Right lobe of liver (tissue), 6 donors: ENCODE results near the gene GFER. TPM values are rescaled to one million over a fixed set of nuclear protein-coding genes. Genes with fewer than 3 reads are reported as not detected.

ENCODE experiments used
- ATAC-seq, 4 donors: fragments of 200-7000 bp; cut with Tn5 transposase; one replicate each; pipeline ENCODE4 v1.9.1; 2020; ENCODE audit warnings: mild to moderate bottlenecking in 4 of 4, moderate library complexity in 4 of 4
- DNase-seq, 3 donors: peaks; one replicate each; pipeline ENCODE4 v3.0.0-alpha.2; 2020
- H3K27ac ChIP-seq, 3 donors: fragments of 200-600 bp; one replicate each; pipeline ENCODE4 v1.8.0; 2022
- H3K27me3 ChIP-seq, 2 donors: fragments of 200-600 bp; one replicate each; pipeline ENCODE4 v1.8.0; 2022
- H3K36me3 ChIP-seq, 4 donors: fragments of 200-600 bp; sonication (generic) in 1 of 4; one replicate each; pipeline versions ENCODE4 v1.5.1 to v1.8.0; 2017 to 2022; ENCODE audit warnings: control low read depth in 1 of 4
- H3K4me1 ChIP-seq, 4 donors: fragments of 200-600 bp; sonication (generic) in 1 of 4; one replicate each; pipeline versions ENCODE4 v1.5.1 to v1.8.0; 2017 to 2022; ENCODE audit warnings: control low read depth in 1 of 4
- H3K4me3 ChIP-seq, 3 donors: fragments of 200-600 bp; one replicate each; pipeline ENCODE4 v1.8.0; 2022
- H3K9me3 ChIP-seq, 4 donors: fragments of 200-600 bp; sonication (generic) in 1 of 4; one replicate each; pipeline versions ENCODE4 v1.5.1 to v1.8.0; 2017 to 2022; ENCODE audit warnings: control low read depth in 1 of 4
- POLR2A ChIP-seq: fragments of 450-650 bp; IDR thresholded peaks from one replicate; pipeline ENCODE4 v1.6.1; 2017; ENCODE audit warnings: antibody characterized with exemption, mild to moderate bottlenecking
- WGBS: methylation state at CpG from one replicate; pipeline ENCODE4 v1.1.6; 2018; ENCODE audit warnings: low coverage, low lambda C conversion rate; ENCODE audit not compliant: insufficient coverage; ENCODE audit errors: missing lambda C conversion rate; 5-methylcytosine and 5-hydroxymethylcytosine counted together
- intact Hi-C, 2 donors: fragments of 100-400 bp; cut with DNase I; formaldehyde crosslinking; loops; one replicate each; pipeline versions ENCODE4 v1.11.2 to v1.14.1; 2022
- total RNA-seq, 6 experiments: library from RNA; depleted of rRNA in 2 of 6; stranded (reverse); fragments of >200 nt in 2 of 6; fragmentation: NEBNext Ultra II Directional in 3 of 6; extraction: Animal tissue kit (Norgen Biotek cat#: 25700) in 3 of 6; gene quantifications; one replicate each; pipeline versions ENCODE4 v1.1.0 to v1.2.4, GENCODE V29; 2016 to 2023
- TF ChIP-seq, protein P1 (sequence below), 4 donors: fragments of 200-600 bp in 3 of 4; fragments of 450-650 bp in 1 of 4; IDR thresholded peaks; one replicate each; pipeline versions ENCODE4 v1.5.1 to v1.8.0; 2016 to 2022; ENCODE audit warnings: antibody characterized with exemption in 4 of 4, mild to moderate bottlenecking in 2 of 4
- donor health status: DM: no; HTN: yes; CAD: no.
- donor health status: DM: no; HTN: no; CAD: no.
- donor health status: DM: no; HTN: no; CAD: no.
- donor health status: DM: no; HTN: yes; CAD: no.
- donor health status: DM: no; HTN: yes; CAD: no.

The GFER gene
- total RNA-seq, 6 experiments from 2014 or later = 16.1 to 18.6 (median 18.0) TPM

- TF ChIP-seq, protein P1, sequence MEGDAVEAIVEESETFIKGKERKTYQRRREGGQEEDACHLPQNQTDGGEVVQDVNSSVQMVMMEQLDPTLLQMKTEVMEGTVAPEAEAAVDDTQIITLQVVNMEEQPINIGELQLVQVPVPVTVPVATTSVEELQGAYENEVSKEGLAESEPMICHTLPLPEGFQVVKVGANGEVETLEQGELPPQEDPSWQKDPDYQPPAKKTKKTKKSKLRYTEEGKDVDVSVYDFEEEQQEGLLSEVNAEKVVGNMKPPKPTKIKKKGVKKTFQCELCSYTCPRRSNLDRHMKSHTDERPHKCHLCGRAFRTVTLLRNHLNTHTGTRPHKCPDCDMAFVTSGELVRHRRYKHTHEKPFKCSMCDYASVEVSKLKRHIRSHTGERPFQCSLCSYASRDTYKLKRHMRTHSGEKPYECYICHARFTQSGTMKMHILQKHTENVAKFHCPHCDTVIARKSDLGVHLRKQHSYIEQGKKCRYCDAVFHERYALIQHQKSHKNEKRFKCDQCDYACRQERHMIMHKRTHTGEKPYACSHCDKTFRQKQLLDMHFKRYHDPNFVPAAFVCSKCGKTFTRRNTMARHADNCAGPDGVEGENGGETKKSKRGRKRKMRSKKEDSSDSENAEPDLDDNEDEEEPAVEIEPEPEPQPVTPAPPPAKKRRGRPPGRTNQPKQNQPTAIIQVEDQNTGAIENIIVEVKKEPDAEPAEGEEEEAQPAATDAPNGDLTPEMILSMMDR (IDR thresholded peaks at IDR 0.05) = peak in 3 of 4 donors; percentile 9 to 25 (median 12)
- TF ChIP-seq POLR2A = no peak
- intact Hi-C loops = loop anchor here in 1 of 2 donors (5.0 kb wide), 1 partner anchor 46 kb away; no protein-coding TSS in a partner anchor
- no peak overlapping the region for H3K4me3 ChIP-seq
These were observed 32.5 kb downstream of the GFER start for GRCh38 chr16:2016407-2016922.

DNA sequence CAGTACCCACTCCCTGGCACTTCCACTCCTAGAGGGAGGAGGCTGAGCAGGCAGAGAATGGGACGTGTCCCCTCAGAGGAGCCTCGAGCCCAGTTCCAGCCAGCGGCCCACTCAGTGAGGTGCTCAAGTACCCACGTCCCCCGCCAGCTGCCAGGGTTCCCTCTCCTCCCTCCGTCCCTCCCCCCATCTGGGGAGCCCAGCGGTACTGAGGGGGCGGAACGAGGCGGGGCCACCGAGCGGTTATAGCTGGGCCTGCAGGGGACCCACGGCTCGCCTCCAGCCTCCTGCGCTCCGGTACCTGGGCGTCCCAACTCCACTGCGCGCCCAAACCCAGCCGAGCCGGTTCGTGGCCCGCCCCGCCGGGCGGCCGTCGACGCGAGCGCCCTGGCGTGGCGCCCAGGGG is 35.5 kb downstream of the GFER start, which contains the start of gene NPW:
TSS of gene NPW (plus strand) at position 268 of the 403 bp plus-strand sequence.
- intact Hi-C loops = loop anchor here in 1 of 2 donors (5.0 kb wide), 1 partner anchor 43 kb away; no protein-coding TSS in a partner anchor
- Histone ChIP-seq H3K36me3 (no peaks in the 10 kb centered on the region), H3K27ac (no peak within 1 kb of the TSS), H3K4me1 (peaks cover 0 to 21% (median 7%) of the 10 kb centered on the region in 4 donors), H3K4me3 (peak within 1 kb of the TSS in 1 of 3 donors; percentile 7), H3K27me3 (no peaks in the 10 kb centered on the region), H3K9me3 (no peaks in the 10 kb centered on the region)
- TF ChIP-seq, protein P1 (IDR thresholded peaks at IDR 0.05) = no peak
- TF ChIP-seq POLR2A = no peak
- DNase-seq = peak in 1 of 3 donors; percentile 45
- WGBS = no CpG with 5 or more reads among the region's 33 CpGs
- no peak for ATAC-seq

More at GRCh38 chr16:2016407-2016922, 32.5 kb downstream of the GFER start:
- H3K27ac ChIP-seq = no peak overlapping the region
- no peaks in the 10 kb centered on the region for H3K9me3 ChIP-seq
- no peaks in the 10 kb centered on the region for H3K27me3 ChIP-seq
- peaks cover 0 to 13% (median 0%) of the 10 kb centered on the region in 4 donors for H3K4me1 ChIP-seq
- DNase-seq (no peak), ATAC-seq (peak in 1 of 4 donors; percentile 26)
- WGBS = 47% methylated on average over 5 of the region's 13 CpGs
- no peaks in the 10 kb centered on the region for H3K36me3 ChIP-seq

DNA sequence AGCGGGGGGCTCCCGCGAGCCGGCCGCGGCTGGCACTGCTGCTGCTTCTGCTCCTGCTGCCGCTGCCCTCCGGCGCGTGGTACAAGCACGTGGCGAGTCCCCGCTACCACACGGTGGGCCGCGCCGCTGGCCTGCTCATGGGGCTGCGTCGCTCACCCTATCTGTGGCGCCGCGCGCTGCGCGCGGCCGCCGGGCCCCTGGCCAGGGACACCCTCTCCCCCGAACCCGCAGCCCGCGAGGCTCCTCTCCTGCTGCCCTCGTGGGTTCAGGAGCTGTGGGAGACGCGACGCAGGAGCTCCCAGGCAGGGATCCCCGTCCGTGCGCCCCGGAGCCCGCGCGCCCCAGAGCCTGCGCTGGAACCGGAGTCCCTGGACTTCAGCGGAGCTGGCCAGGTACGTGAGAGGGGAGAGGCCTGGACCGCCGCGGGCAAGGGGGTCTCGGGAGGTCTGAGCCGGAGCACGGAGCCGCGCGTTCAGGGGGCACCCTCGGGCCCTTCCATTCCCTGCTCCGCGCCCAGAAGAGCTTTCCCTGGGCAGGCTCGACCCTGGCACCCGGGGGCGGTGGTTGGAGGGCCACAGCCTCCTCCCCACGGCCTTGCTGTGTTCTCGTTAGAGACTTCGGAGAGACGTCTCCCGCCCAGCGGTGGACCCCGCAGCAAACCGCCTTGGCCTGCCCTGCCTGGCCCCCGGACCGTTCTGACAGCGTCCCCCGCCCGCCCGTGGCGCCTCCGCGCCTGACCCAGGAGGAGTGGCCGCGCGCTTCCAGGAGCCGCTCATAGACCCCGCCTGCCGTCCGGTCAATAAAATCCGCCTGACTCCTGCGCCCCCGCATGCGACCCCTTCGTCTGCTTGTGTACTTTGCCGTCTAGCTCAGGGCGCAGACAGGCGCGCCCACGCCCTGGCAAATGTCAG is 36.2 kb downstream of the GFER start:
- Histone ChIP-seq H3K4me1 (peaks cover 0 to 21% (median 7%) of the 10 kb centered on the region in 4 donors), H3K27ac (no peak overlapping the region), H3K4me3 (peak overlapping the region in 1 of 3 donors; percentile 7), H3K9me3 (no peaks in the 10 kb centered on the region), H3K36me3 (no peaks in the 10 kb centered on the region), H3K27me3 (no peaks in the 10 kb centered on the region)
- intact Hi-C loops = loop anchor here (5.0 kb wide), 2 partner anchors 42 to 127 kb away; partner anchors contain the start of gene RAB26 (in 1 of the 2)
- WGBS = 0% methylated on average over 10 of the region's 96 CpGs
- ATAC-seq (no peak), DNase-seq (peak in 1 of 3 donors; percentile 33)
- TF ChIP-seq, protein P1 (IDR thresholded peaks at IDR 0.05) = no peak
- no peak for TF ChIP-seq POLR2A

GRCh38 chr16:2022723-2023091 is 38.7 kb downstream of the GFER start:
- Histone ChIP-seq H3K9me3 (no peaks in the 10 kb centered on the region), H3K27me3 (no peaks in the 10 kb centered on the region), H3K4me3 (peak overlapping the region in 1 of 3 donors; percentile 22), H3K36me3 (no peaks in the 10 kb centered on the region), H3K4me1 (peaks cover 0 to 29% (median 12%) of the 10 kb centered on the region in 4 donors), H3K27ac (no peak overlapping the region)
- peak in 2 of 4 donors; percentile 3 to 18 for ATAC-seq
- TF ChIP-seq, protein P1 (IDR thresholded peaks at IDR 0.05) = no peak
- no peak for TF ChIP-seq POLR2A
- 0% methylated on average over 3 of the region's 14 CpGs for WGBS
- DNase-seq = peak in 1 of 3 donors; percentile 41
- intact Hi-C loops = loop anchor here in 1 of 2 donors (5.0 kb wide), 1 partner anchor 125 kb away; the partner anchor contains the start of gene RAB26
